ENCODE data around the gene SUPT3H.
"Not testable (repeated sequence)": the region's sequence is repeated elsewhere in the genome, so short reads cannot be mapped to it uniquely, and the experiment has no call there.

The SUPT3H gene

DNA sequence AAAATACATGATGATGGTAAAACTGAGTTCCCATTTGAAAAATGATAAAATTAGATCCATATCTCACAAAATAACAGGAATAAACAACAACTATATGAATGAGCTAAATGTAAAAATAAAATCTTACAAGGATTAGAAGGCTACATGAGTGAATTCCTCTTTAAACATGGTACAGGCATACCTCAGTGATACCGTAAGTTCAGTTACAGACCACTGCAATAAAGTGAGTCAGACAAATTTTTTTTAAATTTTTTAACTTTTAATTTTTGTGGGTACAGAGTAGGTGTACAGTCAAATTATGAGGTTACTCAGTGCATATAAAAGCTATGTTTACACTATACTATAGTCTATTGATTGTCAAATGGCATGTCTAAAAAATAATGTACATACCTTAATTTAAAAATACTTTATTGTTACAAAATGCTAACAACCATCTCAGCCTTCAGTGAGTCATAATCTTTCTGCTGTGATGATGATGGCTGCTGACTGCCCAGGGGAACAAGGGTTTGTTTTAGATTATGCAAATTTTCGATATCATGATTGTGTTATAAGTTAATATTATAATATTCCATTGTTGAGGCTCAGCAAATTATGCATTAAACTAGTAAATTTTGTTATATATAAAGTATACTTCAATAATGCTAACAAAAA, 272.4 kb downstream of the SUPT3H start:
- DNase-seq: no peak

DNA sequence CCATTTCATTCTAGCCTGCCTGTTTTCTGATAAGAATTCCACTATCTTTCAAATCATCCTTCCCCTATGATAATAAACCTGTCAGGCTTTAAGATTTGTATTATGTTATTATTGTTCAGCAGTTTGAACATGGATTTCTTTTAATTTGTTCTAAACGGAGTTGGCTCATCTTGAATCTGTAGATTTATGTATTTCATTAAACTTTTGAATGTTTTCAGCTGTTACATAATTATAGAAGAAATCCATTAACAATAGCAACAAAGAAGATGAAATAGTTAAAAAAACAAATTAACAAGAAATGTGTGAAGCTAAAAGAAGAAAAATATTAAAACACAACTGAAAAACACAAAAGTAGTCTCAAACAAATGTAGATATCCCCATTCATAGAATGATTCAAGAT, 273.3 kb downstream of the SUPT3H start:
- DNase-seq: no peak

DNA sequence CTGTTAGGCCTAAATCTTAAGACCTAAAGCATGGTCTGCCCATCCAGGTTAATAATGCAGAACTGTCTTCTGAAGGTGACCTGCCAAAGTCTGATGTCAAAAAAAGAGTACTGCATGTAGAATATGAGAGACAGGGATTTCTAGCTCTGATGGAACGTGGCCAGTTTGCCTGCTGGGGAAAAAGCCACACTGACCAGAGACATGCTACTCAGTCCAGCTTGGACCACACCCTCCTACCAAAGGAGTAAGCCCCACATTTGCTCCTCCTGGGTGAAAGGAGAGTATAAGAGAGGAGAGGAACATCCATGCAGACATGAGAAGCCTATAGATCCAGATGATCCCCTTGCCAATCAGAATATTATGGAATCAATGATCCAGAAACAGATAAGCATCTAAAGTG, 279.5 kb downstream of the SUPT3H start:
- no peak for DNase-seq

DNA sequence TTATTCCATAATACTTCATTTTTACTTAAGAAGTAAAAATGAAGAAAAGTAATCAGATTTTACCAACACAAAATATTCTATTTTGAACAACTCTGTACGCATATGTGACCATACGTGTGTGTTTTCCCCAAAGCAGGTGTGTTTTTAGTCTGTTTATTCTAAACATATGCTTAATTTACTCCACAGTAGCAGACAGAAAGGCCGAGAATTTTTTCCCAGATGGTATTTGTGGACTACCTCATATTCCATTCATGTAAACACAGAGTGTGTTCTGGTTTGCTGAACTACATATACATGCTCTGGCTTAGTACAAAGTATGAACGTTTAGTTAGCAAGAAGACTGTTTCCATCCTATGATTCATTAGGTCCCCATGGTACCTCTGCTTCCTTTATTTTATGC, 282.9 kb downstream of the SUPT3H start:
- no peak for DNase-seq

DNA sequence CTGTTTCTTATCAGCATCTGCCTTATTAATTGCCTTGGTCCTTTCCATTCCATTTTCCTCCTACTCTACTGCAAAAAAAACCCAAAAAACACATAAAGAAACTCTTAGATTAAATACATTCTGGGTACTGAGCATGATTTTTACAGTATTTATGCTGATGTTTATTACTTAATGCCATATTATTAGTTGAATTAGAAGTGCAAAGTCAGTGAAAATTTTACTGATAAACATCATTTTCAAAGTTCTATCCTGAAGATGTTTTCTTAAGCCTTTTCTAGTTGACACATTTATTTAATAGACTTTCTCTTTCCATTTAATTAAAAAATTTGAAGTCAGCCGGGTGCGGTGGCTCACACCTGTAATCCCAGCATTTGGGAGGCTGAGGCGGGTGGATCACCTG, 285.6 kb downstream of the SUPT3H start:
- no peak for DNase-seq

DNA sequence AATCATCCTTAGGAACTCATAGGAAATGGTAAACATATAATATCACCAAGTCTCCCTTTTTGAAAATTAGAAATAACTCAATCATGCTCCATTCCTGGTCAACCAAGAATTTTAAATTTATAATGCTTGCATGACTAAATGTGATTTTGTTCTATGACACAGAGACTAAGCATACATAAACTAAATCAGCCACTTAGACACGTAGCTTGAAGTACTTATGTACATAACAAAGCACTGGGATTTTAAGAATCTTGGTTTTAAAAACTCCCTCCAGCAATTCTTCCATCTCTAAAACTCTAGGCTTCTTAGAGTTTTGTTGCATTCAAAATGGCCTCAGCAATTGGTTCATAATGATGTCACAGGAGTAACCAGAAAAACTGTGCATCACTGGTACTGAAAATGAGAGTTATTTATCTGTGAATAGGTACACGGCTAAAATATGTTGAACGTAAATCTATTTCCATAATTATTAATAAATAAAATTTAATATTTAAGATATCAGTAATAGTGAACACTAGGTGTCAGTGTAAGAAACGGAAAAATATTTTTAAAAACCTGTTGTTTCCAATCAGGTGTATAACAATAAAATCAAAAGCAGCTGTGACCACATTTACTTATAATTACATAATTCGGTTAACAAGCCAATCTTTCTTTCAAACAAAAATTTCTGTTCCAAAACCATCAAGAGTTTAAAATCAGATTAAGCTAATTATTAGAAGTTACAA, 291.2 kb downstream of the SUPT3H start:
- DNase-seq: no peak

DNA sequence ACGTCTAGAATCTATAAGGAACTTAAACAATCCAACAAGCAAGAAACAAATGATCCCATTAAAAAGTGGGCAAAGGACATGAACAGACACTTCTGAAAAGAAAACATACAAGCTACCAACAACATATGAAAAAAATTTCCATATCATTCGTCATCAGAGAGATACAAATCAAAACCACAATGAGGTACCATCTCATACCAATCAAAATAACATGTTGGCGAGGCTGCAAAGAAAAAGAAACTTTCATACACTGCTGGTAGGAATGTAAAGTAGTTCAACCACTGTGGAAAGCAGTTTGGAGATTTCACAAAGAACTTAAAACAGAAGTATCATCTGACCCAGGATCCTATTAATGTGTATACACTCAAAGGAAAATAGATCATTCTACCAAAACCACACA, 293.5 kb downstream of the SUPT3H start:
- no peak for DNase-seq

DNA sequence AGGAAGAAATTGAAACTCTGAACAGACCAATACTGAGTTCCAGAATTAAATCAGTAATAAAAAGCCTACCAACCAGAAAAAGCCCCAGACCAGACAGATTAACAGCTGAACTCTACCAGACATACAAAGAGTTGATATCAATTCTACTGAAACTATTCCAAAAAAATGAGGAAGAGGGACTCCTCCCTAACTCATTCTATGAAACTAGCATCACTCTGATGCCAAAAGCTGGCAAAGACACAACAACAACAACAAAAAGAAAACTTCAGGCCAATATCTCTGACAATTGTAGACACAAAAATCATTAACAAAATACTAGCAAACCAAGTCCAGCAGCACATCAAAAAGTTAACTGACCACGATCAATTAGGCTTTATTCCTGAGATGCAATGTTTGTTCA, 295.6 kb downstream of the SUPT3H start:
- DNase-seq: no peak

DNA sequence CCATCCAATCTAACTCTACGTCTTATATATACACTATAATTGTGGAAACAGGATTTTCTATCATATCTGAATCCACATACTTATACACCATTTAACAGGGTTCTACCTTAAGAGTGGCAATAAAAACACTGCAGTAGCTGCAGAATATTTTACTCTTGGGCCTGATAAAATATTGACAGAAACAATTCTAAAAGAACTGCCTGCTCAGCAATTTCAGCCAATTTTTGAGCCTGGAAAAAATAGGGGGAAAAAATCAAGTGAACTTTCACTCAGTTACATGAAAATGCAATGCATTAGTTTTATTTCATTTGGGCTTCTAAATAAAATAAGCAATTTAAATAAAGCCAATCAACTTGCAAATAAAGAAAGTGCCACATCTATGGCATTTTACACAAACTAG, 296.1 kb downstream of the SUPT3H start:
- DNase-seq: no peak

DNA sequence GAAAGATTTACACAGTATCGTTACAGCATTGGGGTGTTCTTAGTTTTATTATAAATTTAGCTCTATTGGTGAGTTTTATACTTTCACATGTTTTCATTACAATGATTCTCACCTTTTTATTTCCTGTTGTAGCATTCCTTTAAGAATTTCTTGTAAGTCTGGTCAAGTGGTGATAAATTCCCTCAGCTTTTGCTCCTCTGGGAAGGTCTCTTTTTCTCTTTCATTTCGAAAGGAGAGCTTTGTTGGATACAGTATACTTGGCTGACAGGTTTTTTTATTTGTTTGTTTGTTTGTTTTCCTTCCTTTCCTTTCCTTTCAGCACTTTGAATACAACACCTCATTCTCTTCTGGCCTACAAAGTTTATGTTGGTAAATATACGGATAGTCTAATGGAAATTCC, 299.3 kb downstream of the SUPT3H start:
- no peak for DNase-seq

DNA sequence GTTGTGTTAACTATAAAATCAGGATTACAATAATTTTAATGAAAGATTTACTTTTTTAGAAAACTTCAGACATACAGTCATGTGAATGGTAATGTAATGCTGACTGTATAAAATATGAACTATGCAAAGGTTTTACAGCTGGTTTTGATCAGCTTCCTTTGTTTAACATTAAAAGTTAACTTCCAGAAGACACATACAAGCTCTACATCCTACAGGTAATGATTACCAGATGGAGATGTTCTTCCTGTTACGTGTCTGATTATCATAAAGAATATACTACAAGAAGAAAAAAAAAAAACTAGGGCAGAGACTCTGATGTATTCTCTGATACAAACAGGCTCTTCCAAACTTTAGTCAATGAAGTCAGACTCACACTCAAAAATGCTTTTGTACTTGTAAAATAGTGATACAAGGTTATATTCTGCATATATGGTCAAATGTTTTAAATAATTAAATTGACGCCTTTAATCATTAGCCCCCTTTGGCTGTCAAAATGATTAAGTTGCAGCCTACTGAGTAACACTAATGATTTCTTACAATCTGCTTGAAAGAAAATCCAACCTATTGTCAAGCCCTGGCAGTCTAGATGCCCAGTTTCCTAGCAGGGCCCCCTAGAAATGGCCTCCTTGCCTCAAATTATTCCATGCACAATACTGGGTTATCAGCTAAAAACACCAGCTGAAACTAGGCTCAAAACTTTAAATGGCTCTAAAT, 301.4 kb downstream of the SUPT3H start:
- no peak for DNase-seq

DNA sequence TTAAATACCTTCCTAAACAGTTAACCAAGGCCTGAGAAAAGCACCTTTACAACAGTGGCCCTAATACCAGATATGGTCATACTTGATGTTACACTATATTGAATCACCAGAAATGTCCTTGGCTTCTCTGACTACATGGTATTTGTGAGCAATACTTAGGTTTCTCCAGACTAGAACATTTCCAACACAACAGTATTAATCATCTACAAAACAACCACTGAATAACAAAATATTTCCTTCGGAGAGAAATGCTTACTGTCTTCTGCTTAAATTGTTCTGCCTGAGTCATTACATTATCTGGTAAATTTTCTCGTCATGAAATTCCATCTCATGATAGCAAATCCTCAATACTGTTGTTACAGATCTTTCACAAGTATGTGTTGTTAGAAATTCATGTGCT, 302.5 kb downstream of the SUPT3H start:
- no peak for DNase-seq

DNA sequence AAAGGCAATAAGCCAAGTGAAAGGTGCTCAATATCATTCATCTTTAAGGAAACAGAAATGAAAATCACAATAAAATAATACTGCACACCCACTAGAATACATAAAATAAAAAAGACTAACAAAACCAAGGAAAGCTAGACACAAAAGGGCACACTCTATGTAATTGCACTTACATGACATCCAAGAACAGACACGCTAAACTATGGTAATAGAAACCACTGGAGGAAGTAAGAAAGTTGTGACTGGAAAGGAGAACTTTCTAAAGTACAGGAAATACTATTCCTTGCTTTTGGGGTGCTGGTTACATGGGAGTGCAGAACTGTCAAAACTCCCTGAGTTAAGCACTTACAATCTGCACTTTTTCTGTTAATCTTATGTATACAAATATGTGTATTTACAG, 303.3 kb downstream of the SUPT3H start:
- no peak for DNase-seq

DNA sequence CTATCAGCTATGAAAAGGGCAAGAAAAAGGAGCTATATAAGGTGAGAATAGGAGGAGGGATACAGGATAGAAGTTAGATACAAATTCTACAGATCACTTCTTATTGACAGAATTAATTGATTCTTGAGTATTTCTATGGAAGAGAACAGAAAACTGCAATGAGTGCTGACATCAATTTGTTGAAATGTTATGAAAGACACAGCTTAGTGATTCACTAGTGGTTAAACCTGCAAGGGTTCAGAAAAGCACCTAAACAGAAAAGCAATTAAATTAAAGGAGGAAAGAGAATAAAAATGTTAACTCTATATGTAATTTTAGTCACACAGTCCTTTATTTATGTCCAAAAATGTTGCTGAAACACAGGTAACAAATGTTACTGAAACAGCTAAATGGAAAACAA, 304.0 kb downstream of the SUPT3H start:
- DNase-seq: no peak

DNA sequence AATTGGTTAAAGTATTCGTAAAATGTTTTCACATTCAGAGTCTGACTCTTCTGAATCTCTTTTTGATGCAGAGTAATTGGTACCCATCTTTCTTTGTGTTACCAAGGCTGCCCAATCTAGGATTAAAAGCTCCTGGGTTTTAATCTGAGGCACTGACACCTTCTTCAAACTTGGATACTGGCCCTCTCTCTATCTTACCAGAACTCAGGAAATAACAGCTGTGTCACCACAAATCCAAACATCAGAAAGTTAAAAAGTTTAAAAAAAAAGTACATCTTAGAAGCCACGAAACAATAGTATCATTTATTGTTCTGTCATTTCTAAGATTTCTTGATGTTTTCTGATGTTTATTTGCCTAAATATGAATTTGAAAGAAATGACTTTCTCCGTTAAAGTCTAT, 305.1 kb downstream of the SUPT3H start:
- no peak for DNase-seq

DNA sequence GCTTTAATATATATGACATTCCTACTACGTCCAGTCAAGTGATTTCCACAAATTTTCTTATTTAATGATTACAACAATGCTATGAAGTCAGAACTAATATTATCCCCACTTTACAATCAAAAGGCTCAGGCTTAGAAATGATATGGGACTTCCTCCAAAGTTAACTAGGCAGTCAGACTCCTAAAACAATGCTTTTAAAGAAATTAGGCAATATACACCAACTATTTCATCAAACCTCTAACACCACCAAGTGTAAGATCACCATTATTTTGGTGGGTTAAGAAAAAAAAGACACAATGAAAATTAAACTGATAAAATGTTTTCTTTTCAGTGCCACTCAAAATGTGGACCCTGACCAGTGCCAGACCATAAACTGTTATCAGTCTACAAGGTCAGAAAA, 305.7 kb downstream of the SUPT3H start:
- DNase-seq: no peak

DNA sequence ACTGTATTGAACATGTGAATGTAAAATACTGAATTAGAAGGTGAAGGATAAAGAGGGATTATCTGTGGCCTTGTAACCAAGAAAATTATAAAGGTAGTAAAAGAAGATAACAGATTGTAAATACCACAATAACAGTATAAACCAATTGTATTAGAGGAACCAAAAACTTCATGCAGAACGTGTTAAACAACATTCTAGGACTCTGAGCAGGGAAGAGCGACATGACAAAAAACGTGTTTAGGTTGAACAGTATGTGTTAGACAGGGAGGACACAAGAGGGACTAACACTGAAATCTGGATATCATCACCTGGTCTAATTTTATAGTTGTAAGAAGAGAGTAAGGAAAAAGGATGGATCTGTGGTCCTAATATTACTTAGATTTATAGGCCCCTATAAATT, 308.6 kb downstream of the SUPT3H start:
- DNase-seq: no peak

DNA sequence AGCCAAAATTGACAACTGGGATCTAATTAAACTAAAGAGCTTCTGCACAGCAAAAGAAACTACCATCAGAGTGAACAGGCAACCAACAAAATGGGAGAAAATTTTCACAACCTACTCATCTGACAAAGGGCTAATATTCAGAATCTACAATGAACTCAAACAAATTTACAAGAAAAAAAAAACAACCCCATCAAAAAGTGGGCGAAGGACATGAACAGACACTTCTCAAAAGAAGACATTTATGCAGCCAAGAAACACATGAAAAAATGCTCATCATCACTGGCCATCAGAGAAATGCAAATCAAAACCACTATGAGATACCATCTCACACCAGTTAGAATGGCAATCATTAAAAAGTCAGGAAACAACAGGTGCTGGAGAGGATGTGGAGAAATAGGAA, 310.3 kb downstream of the SUPT3H start:
- DNase-seq: not testable (repeated sequence)

DNA sequence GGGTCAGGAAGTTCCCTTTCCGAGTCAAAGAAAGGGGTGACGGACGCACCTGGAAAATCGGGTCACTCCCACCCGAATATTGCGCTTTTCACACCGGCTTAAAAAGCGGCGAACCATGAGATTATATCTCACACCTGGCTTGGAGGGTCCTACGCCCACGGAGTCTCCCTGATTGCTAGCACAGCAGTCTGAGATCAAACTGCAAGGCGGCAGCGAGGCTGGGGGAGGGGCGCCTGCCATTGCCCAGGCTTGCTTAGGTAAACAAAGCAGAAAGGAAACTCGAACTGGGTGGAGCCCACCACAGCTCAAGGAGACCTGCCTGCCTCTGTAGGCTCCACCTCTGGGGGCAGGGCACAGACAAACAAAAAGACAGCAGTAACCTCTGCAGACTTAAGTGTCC, 315.1 kb downstream of the SUPT3H start:
- not testable (repeated sequence) for DNase-seq

DNA sequence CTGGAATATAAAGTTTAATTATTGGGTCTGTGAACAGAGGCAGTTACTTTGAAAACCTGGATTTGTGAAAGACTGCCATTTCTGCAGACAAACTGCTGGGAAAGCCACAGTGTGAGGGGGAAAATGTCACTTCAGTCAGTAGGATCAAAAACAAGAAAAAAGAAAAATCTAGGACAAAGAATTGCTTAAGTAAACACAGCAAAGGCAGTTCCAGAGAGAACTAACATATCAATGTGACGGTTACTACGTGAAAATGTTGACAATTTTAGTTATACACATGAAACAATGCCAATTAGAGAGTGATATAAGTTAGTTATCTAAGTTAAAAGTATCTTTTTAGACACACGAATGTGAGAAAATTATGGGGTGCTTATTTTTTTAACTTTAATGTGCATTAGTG, 320.0 kb downstream of the SUPT3H start:
- DNase-seq: no peak

DNA sequence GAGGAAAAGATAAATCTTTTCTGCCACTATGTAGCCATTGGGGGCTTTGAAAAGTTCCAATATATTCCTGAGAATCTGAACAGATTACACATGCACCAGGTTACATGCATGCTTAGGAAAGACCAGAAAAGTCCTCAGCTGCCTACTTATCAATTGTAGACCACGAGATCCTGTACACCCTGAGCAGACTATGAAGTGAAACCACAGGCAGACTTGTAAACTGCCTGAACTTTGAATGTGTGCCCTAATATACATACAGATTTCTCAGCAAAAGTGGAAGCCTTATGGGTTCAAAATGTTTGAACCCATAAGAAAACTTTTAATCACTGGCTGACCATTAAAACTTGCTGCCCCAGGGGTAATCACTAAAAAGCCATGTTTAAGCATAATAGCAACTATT, 323.1 kb downstream of the SUPT3H start:
- no peak for DNase-seq

DNA sequence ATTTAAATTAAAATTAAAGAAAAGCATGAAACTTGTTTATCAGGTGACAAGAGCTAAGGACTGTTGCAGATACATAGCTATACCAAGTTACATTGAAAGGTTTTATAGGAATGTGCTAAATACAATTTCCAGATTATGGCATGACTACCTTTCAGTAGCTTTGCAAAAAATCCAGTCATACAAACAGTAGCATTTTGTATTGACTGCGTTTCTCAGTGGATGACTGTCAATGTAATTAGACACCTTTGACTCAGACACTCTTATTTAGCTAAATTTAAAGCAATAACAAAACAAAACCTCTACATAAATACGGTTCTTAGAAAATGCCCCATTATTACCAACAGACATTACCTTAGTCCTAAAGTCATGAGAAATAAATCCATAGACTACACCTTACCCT, 325.4 kb downstream of the SUPT3H start:
- no peak for DNase-seq

DNA sequence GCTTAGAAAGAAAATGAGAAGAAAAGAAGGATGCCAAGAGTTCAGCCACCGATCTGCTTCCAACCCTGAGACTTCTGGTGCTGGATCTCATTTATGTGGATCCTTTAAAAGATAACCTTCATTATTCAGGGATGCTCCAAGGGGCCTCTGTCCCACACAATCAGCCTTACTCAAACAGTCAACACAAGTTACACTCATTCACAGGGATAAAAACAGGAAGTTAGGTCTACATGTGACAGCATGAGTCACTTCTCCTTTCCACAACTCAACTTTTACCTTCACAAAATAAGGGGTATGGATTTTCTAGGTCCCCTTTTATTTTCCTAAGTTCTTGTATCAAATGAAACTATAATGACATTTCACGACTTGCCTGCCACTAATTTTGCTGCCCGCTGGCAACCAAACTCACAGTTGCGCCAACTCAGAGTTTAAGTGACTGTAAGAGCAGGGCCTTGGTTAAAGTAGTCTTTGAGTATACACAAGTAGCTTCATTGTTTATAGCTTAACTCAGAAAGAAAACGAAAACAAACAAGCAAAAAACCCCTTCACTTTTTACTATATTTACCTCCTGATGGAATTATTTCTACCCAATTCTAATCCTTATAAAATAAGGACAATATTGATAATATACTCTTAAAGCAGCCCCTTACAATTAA, 328.4 kb downstream of the SUPT3H start:
- DNase-seq: peak; percentile 69

DNA sequence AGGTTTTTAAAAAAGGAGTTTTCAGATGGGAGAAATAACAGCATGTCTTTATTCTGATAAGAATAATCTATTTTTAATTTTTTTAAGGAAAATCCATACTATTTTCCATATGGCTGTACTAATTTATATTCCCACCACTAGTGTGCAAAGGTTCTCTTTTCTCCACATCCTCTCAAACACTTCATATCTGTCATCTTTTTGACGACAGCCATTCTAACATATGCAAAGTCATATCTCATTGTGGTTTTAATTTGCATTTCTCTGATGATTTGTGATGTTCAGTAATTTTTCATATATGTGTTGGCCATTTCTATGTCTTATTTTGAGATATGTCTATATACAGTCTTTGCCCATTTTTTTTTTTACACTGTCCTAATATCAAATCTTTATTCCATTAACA, 330.2 kb downstream of the SUPT3H start:
- DNase-seq: no peak
